NCI-H526 (cell line): ENCODE results near the gene MEIOB.
"Not testable (repeated sequence)": the region's sequence is repeated elsewhere in the genome, so short reads cannot be mapped to it uniquely, and the experiment has no call there.

Source experiments
- DNase-seq, 2 experiments: peaks; one replicate each; lab custom pipeline; 2025; lab: John Stamatoyannopoulos, UW

MEIOB gene

DNA sequence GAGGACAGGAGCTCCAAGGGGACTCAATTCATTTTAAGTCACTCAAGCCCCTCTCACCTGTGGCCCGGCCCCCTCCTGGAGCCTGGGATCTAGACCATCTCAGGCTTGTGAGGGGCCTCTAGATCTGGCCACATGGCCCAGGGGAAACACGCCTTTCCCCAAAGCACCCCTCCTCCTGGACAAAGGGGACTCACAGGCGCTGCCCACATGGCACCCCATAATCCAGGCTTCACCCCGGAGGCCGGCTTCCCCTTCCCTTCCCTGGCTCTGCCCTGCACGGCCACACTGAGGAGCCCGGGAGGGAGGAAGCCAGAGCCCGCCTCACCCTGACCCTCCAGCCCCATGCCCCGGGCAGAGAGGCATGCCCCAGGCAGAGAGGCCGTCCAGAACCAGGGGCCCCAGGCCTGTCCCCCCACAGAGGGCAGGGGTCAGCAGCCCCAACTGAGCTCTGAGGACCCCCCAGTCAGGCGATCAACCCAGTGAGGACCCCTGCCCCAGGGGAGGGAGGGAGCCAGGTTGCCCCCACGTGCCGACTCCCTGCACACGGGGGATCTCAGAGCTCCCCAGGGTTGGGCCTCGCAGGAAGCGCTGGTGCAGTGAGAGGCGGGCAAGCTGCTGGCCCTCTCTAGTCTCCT lies 35.4 kb upstream of the MEIOB start:
- no peak for DNase-seq

DNA sequence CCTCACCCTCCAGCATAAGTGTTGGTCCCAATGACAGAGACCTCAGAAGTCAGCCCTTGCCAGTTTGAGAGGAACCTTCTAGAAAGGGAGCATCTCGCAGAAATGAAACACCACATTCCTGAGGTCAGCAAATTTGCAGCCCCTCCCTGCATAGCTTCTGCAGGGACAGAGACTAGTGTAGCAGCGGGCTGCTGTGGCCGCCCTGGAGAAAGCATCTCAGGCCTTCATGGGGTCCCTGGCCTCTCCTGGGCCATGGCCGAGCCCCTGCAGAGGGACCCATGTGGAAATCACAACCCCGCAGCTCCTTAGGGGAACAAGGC lies 34.8 kb upstream of the MEIOB start:
- DNase-seq, result no peak

DNA sequence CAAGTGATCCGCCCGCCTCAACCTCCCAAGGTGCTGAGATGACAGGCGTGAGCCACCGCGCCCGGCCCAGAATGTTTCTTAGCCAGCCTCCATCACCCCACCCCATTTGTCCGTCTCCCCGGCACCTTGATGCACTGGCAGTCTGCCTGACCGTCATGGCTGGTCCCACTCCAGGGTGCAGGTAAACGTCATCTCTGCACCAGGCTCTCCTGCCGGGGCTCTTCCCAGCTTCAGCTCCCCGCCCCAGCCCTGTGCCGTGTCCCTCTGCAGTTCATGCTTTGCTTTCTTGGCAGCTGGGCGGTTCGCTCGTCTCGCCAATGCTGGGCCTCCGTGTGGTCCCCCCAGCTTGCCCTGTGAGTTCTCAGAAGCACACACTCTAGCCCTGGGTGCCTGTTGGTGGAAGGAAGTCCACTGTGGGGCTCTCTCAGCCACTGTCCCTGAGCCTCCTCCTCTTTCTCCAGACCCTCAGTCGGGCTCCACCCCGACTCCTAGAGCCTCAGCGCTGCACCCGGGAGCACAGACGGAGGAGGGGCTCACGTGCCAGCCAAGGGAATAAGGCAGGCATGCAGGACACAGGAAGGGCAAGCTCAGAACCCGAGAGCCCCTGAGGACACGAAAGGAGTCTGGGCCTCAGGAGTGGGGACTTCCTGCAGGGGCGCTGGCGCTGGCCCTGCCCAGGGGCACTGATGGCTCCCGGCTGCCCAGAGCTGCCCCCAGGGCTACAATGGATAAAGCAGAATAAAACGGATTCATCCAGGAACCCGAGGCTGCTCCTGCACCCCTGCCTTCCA lies 34.3 kb upstream of the MEIOB start:
- DNase-seq, result no peak

DNA sequence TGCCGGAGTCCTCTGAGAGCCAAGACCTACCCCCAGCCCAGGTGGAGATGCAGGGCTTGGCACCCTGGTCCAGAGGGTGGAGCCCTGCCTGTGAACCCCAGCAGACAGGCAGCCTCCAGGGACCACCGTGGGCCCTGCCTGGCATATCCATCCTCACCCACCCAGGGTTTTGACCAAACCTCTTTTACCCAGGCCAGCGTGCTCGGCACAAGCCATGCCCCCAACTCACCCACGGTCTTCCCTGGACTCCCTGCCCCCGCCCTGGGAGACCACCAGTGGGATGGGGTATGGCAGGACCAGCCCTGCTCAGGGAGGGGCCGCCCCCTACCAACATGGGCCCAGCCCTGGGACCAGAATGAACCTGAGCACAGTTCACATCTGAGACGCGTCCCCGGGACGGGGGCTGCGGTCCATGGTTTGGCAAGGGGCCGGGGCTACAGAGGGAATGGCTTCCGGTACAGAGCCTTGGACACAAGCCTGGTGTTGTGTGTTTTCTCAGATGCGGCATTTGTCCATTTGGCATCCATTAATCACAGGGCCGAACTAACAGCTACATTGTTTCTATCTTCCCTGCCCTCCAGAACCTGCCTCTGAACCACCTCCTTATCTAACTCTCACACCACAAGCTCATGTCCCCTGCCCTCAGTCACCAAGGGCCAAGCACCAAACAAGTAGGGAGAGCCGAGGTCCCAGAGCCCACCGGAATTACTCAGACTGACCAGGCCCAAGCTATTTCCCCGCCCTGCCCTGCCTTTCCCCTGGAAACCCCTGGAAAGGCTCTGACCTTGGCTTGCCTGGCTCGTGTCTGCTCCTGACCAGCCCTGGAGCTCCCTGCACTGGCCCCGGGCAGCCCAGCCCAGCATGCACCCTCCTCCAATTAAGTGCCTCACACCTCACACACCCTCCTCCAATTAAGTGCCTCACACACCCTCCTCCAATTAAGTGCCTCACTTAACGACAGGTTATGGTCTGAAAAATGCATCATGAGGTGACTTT lies 32.2 kb upstream of the MEIOB start:
- no peak for DNase-seq

DNA sequence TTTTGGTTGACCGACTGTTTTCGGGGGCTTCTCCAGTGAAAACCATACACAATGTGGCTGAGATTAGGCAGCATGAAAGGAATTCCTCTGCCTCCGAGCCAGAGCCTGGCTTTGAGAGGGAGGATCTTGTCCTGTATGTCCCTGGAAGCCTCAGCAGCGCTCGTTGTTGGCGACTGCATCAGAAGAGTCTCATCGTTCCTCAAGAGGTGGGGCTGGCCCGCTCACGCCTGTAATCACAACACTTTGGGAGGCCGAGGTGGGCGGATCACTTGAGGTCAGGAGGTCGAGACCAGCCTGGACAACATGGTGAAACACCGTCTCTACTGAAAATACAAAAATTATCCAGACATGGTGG lies 31.2 kb upstream of the MEIOB start:
- DNase-seq, result no peak

DNA sequence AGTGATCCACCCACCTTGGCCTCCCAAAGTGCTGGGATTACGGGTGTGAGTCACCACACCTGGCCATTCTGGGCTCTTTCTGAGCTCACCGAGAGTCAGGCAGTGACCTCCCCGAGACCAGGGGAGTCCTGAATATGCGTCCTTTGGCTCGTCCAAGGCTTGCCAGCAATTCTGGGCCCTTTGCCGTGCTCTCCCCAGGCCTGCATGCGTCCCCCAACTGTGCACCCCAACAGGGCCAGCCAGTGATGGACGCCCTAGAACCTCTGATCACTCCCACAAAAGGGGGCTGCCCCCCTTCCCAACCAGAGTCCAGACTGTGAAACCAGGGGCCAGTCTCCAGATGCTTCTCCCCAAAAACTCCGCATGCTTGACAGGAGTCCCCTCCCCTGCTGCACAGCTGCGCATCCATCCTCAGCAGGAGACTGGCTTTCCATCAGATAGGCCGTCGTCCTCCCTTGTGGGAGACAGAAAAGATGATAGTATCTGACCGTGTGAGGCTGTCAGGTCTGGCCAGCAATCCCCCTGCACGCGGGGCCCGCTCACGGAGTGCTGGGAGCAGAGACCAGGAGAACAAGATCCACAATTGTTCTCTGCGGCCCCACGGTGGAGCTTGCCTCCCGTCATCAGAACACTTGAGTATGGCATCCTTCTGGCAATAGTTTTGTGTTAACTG lies 30.7 kb upstream of the MEIOB start:
- no peak for DNase-seq

DNA sequence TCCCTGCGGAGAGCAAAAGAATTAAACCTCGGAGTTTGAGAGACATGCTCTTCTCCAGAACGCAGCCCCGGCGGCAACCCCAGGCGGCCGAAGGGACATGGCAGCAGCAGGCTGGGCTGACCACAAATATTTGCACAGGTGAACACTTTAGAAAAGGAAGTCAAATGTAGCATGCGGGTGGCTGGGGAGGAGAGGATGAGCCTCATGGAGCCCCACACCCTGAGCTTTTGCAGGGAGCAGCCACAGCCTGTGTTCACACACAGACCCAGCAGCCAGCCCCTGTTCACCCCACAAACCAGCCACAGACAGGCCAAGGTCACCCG lies 28.4 kb upstream of the MEIOB start:
- DNase-seq, result peak in 1 of 2 experiments; percentile 71

DNA sequence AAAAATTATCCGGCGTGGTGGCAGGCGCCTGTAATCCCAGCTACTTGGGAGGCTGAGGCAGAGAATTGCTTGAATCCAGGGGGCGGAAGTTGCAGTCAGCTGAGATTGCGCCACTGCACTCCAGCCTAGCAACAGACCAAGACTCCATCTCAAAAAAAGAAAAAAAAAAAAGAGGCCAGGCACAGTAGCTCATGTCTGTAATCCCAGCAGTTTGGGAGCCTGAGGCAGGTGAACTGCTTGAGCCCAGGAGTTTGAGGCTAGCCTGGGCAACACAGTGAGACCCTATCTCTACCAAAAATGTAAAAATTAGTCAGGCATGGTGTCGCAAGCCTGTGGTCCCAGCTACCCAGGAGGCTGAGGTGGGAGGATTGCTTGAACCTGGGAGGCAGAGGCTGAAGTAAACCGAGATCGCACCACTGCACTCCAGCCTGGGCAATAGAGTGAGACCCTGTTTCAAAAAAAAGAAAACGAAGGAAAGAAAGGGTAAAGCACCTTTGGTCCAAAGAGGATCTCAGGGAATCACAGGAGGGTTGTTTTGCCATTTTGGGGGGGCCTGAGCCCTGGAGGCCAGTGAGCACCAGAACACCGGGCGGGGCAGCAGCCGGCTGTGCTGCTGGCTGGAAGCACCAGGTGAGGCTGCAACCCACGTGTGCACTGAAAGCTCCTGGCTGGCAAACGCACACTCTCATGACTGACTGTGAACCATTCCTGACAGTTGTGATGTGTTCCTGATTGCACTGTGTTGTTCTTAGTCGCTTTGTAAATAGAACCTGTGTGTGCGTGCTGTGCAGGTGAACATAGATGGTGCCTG lies 27.9 kb upstream of the MEIOB start:
- peak in 1 of 2 experiments; percentile 71 for DNase-seq

DNA sequence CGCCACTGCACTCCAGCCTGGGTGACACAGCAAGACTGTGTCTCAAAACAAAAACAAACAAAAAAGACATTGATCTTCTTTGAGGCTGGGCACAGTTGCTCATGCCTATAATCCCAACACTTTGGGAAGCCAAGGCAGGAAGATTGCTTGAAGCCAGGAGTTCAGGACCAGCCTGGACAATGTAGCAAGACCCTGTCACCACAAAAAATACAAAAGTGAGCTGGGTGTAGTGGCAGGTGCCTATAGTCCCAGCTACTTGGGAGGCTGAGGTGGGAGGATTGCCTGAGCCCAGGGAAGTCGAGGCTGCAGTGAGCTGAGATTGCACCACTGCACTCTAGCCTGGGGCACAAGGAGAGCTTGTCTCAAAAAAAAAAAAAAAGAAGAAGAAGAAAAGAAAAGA lies 25.7 kb upstream of the MEIOB start:
- DNase-seq, result not testable (repeated sequence)

DNA sequence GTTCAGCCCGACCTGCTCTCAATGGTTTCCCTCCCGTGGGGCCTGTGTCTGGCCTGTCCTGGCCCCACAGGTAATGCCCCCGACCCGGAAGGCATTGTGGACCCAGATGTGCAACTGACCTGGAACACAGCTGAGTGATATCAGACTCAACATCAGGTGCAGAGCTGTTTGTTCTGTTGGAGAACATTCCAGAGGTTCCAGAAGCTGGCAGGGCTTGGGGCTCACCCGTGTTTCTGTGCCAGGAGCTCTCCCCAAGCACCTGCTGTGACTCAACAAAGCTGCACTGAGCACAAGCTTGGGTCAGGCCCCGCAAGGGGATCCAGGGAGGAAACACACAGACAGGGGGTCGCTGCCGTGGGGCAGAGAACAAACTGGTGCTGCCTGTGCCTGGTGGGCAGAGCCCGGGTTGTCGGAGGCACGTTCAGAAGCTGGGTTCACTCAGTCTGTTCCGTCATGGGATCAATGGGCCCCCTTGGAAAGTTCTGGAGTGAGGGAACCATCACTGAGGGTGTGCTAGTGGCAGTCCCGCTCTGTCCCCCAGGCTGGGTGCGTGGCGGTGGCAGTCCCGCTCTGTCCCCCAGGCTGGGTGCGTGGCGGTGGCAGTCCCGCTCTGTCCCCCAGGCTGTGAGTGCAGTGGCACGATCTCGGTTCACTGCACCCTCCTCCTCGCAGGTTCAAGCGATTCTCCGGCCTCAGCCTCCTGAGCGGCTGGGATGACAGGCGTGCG lies 24.1 kb upstream of the MEIOB start:
- DNase-seq, result no peak

DNA sequence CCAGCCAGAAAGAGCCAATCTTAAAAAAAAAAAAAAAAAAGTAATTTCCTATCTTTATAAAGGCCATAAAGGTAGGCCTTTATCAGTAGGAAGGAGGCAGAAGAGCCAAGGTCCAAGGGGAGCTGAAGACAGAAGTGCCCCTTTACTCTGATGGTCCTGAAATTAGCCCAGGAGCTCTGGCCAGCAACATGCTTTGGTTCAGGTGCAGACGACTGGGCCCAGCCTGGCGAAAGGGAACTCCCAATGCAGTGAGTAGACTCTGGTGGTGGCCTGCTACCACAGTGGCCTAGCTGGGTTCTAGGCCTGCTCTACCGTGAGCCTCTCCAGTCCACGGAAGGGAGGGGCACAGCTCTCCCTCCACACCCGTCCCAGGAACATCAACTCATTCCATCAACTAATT lies 23.1 kb upstream of the MEIOB start:
- DNase-seq, result no peak

DNA sequence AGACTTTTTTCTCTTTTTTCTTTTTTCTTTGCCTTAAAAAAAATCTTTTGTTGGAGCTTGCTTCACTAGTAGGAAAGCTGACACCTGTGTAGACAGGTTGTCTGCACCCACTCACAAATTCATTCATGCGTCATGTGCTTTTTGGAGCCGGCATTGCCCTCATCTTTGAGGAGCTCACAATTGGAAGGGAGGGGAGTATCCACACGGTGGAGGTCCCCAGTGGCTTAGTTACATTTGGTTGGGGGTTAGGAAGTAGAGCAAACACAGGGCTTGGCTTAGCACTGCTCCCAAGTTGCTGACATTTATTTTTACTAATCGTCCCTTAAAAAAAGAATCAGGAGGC lies 18.7 kb upstream of the MEIOB start:
- DNase-seq, result no peak

DNA sequence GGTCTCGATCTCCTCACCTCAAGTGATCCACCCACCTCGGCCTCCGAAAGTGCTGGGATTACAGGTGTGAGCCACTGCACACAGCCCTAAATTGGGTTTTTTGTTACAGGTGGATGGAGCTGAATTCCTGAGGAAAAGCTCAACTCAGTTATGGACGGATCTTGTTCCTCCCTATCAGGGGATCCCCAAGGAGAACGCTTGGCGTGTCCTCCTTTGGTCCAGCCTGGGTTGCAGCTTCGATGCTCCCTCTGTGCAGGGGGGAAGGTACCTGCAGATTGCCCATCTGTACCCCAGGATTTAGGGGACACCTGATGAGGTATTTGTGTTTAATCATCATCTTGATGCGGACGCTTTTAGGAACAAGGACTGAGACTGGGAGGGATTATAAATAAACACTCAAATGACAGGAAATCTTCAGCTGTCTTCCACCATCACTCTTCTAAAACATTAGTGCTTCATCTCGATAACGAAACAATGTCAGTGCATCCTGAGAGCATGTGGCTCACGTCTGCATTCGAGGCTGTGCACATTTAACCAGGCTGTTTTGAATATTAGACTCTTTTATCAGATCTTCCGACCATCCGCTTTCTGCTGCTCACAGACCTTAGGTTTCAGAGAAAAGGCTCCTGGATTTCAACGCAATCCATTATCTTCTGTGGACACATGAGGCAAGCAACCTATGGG lies 18.2 kb upstream of the MEIOB start:
- DNase-seq, result peak in 1 of 2 experiments; percentile 35

DNA sequence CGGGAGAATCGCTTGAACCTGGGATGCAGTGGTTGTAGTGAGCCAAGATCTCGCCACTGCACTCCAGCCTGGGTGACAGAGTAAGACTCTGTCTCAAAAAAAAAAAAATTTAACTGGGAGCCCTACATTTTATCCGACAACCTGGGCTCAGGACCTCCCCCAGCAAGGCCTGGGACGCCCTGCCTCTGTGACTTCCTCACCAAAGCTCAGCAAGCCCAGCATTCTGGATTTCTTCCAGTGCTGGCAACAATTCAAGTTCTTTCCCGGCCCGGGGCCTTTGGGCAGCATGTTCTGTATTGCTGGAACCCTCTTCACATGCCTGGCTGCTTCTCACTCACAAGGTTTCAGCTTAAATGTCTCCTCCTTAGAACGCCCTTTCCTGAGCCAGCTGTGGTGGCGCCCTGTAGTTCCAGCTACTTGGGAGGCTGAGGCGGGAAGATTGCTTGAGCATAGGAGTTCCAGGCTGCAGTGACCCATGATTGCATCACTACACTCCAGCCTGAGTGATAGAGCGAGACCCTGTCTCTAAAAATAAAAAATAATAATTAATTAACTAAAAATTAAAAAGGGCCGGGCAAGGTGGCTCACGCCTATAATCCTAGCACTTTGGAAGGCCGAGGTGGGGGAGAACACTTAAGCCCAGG lies 15.9 kb upstream of the MEIOB start:
- no peak for DNase-seq

DNA sequence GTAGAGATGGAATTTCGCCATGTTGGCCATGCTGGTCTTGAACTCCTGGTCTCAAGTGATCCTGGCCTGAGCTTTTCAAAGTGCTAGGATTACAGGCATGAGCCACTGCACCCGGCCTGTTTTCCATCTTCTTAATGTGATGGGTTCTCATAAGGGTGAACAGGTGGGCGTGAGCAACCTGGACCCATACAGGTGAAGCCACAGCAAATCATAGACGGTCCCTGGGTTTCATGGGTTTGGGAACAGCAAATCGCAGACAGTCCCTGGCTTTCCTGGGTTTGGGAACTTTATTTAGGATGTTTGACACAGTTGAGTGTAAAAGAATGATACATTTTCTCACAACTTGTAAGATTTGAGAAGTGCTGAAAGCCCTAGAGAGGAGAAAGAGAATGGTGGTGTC lies 12.9 kb upstream of the MEIOB start:
- DNase-seq, result no peak

DNA sequence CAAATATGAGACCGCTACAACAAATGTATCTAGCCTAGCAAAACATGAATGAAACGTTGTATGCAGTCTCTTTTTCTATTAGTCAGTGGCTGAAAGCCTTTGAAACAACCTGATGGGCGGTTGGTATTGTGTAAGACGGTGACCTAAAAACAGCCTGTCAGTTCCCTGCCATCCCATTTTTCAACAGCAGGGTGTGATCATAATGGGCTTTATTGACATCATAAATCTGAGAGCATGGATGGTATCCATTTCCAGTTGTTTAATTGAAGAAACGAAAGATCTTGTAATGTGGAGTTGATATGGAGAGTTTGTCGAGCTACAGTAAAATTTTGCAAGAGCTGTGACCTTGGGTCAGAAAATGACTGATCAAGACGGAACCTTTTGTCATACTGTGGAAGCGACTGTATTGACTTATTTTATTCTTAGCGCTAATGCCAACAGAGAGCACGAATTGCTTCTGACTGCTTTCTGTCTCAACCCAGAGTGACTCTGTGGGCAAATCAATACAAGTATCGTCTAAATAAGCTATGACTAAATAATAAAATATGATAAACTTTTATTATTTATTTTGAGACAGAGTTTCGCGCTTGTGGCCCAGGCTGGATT lies 12.3 kb upstream of the MEIOB start:
- DNase-seq, result peak in 1 of 2 experiments; percentile 8

DNA sequence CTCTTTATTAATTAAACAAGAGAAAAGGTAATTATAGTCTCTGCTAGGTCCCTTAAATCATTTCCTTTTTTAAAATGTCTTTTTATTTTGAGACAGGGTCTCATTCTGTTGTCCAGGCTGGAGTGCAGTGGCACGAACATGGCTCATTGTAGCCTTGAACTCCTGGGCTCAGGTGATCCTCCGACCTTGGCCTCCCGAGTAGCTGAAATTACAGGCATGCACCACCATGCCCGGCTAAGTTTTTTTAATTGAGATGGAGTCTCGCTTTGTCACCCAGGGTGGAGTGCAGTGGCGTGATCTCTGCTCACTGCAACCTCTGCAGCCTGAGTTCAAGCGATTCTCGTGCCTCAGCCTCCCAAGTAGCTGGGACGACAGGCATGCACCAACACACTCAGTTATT lies 9.2 kb upstream of the MEIOB start:
- DNase-seq, result not testable (repeated sequence)

DNA sequence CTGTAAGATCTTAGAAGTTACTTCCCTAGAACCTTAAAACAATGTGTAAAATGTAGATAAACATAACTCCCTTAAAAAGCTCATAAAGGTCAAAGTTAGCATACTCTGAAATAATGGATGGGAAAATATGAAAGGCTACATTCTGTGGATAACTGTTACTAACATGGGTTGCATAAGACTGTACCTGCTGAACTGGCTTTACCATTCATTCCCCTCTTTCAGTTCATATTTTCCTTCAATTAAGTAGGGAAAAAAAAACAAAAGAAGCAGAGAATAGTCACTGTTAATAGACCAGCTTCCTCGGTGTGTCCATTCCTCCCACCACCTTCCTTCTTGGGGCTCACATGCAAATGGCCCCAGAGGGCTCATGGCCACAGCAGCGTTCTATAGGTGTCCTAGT lies 7.5 kb upstream of the MEIOB start:
- no peak for DNase-seq

DNA sequence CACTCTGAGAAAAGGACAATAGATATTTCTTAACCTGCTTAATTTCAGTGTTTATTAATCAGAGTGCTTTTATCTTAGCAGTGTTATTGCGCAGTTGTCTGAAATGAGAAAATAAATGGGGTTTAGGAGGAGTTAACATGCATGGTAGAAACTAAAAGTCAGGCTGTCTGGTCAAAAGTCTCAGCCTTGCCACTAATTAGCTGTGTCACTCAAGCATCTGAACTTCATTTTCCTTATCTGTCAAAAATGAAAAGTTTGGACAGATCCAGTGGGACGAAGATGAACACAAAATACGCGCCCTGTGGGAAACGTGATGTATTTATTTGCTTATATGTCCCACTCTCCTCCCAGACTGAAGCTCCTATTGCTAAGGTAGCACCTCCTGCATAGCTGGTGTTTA lies 6.3 kb upstream of the MEIOB start:
- DNase-seq, result no peak
